ENCODE measurements around the gene PHKA1. TPM values are rescaled to one million over a fixed set of nuclear protein-coding genes. Genes with fewer than 3 reads are reported as not detected.

The PHKA1 gene
- total and polyA plus RNA-seq, 2 experiments from 2014 or later: 2.6 to 6.8 TPM

- TF ChIP-seq ZNF462 (CRISPR knock-in tag; IDR thresholded peaks at IDR 0.05): no peak
These were observed 141.0 kb downstream of the PHKA1 start (continued) for GRCh38 chrX:72573158-72573511.

DNA sequence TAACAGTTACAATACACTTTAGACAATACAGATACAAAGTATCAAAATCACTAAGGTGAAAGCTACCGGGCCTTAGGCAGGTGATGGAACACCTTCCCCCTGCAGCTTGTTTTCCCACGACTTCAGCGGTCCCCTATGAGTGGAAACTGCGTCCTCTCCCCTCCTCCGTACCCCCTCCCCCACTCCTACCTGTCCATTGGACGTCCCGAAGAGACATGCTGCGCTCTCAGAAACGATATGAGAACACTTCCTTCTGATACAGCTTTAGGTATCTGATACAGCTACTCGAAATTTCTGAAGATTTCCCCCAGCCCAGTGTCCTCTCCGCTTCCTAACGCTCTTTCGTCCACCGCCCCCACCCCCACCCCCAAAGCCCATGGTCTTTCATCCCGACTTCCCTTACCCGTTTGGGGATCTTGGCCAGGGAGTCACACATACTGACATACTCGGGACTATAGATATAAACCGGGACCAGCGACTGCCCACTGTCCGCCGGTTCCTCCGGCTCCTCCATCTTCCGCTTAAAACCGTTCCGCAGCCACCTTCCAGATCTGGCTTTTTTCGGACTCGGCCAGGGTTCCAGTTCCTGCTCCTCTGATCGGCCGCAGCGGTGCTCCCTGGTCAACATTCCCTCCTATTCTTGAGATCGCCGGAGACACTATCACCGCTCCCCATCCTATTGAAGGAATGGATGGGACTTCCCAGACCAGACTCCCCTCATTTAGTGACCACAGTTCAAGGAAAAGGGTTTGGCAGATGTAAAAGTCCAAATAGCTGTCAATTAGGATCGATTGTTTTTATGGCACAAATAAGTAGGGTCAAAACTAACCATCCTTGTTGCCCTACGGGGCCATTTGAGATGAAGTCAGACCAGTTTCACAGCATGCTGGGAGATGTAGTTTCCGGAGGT lies 141.6 kb downstream of the PHKA1 start, which contains the start of gene HDAC8:
Gene HDAC8, minus strand, starts transcription at position 596 of the 910 bp plus-strand sequence. Its CDS starts 82 bp downstream, at position 514.
- Mint-ChIP-seq H3K4me1 (no peaks in the 10 kb centered on the region; the same call in 2 of the 3 replicates), H3K36me3 (ENCODE audit: low read depth) (peaks cover 11% of the 10 kb centered on the region; the same call in 2 of the 3 replicates)
- ATAC-seq: peak; percentile 92

More for the DNA sequence above, 141.6 kb downstream of the PHKA1 start, which contains the start of gene HDAC8:
- Histone ChIP-seq H3K27me3 (ENCODE audit: insufficient read depth) (no peaks in the 10 kb centered on the region), H2AFZ (peak within 1 kb of the TSS; percentile 72), H3K27ac (ENCODE audit: low read depth) (peak within 1 kb of the TSS; percentile 82), H3K36me3 (ENCODE audit: insufficient read depth) (no peaks in the 10 kb centered on the region), H3K79me2 (replicated peaks; ENCODE audit: insufficient read depth) (0 out of 2 replicates have a peak, but pooled peaks cover 4% of the 10 kb centered on the region), H3K9me2 (ENCODE audit: insufficient read depth) (no peaks in the 10 kb centered on the region), H3F3A (replicated peaks; ENCODE audit: low read depth) (no peaks in the 10 kb centered on the region), H3K4me3 (peak within 1 kb of the TSS; percentile 80), H4K20me1 (replicated peaks; ENCODE audit: insufficient read depth) (no peaks in the 10 kb centered on the region), H3K4me2 (peak within 1 kb of the TSS; percentile 74), H3K4me1 (ENCODE audit: insufficient read depth) (no peaks in the 10 kb centered on the region)
- Mint-ChIP-seq H3K4me3 (peak within 1 kb of the TSS; percentile 98), H3K27me3 (ENCODE audit: insufficient read depth, low read depth, poor library complexity) (no peaks in the 10 kb centered on the region), H3K9me3 (no peaks in the 10 kb centered on the region), H3K27ac (peak within 1 kb of the TSS; percentile 98)
- peak; percentile 80 for DNase-seq (ENCODE audit: low spot score)
- TF ChIP-seq STAT1 (IDR thresholded peaks at IDR 0.05; ENCODE audit: unreplicated experiment) (no peak), CREB1 (CRISPR knock-in tag; IDR thresholded peaks at IDR 0.05; ENCODE audit: low read depth) (peak; percentile 77), POLR2AphosphoS5 (IDR thresholded peaks at IDR 0.05; ENCODE audit: low read depth) (peak; percentile 42; the same call in 1 of the 2 replicates)
- TF ChIP-seq, protein P1, sequence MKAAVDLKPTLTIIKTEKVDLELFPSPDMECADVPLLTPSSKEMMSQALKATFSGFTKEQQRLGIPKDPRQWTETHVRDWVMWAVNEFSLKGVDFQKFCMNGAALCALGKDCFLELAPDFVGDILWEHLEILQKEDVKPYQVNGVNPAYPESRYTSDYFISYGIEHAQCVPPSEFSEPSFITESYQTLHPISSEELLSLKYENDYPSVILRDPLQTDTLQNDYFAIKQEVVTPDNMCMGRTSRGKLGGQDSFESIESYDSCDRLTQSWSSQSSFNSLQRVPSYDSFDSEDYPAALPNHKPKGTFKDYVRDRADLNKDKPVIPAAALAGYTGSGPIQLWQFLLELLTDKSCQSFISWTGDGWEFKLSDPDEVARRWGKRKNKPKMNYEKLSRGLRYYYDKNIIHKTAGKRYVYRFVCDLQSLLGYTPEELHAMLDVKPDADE (IDR thresholded peaks at IDR 0.05): peak; percentile 75

Measured in GM23338 (cell line).